Stimulated activated naive CD8-positive, alpha-beta T cell treated with anti-CD3 and anti-CD28 coated beads, Interleukin-15, amount 100 ng/mL, for 72 hours (primary cell): ENCODE results near the gene MED12L.
A peak's percentile ranks its signal among the peaks of the same experiment; 100 is the strongest.
"Not testable (repeated sequence)": the region's sequence is repeated elsewhere in the genome, so short reads cannot be mapped to it uniquely, and the experiment has no call there.

Experiments used
- ATAC-seq: fragments of 150-1000 bp; cut with Tn5 transposase; 2 replicates; pipeline ENCODE4 v1.10.0; 2021; ENCODE audit warnings: mild to moderate bottlenecking, moderate library complexity
- DNase-seq, 2 donors: peaks; one replicate each; pipeline ENCODE4 v3.0.0; 2021 to 2022
- H3K27ac Mint-ChIP-seq, 2 donors: one replicate each; pipeline ENCODE4 v1.8.0; 2022; ENCODE audit warnings: mild to moderate bottlenecking in 2 of 2, mixed read lengths in 2 of 2, moderate library complexity in 2 of 2
- H3K27me3 Mint-ChIP-seq: one replicate; pipeline ENCODE4 v1.8.0; 2022; ENCODE audit warnings: mixed read lengths
- H3K4me1 Mint-ChIP-seq: one replicate; pipeline ENCODE4 v1.8.0; 2022; ENCODE audit warnings: mild to moderate bottlenecking, mixed read lengths
- H3K4me3 Mint-ChIP-seq, 2 donors: one replicate each; pipeline ENCODE4 v1.8.0; 2022; ENCODE audit warnings: mild to moderate bottlenecking in 2 of 2, mixed read lengths in 2 of 2, moderate library complexity in 1 of 2
- H3K9me3 Mint-ChIP-seq, 2 donors: one replicate each; pipeline ENCODE4 v1.8.0; 2022; ENCODE audit warnings: mixed read lengths in 2 of 2

The MED12L gene

GRCh38 chr3:151081082-151081481 is 4.4 kb upstream of the MED12L start:
- H3K9me3 Mint-ChIP-seq, DNase-seq, H3K4me1 Mint-ChIP-seq, H3K4me3 Mint-ChIP-seq, ATAC-seq, H3K27ac Mint-ChIP-seq: not testable (repeated sequence)
- H3K27me3 Mint-ChIP-seq, result peaks cover 43% of the 10 kb centered on the region

- Mint-ChIP-seq H3K4me3 (no peak overlapping the region), H3K27me3 (peaks cover 61% of the 10 kb centered on the region), H3K27ac (no peak overlapping the region), H3K9me3 (no peaks in the 10 kb centered on the region), H3K4me1 (peaks cover 11% of the 10 kb centered on the region)
- ATAC-seq (no peak), DNase-seq (no peak)
Measured at GRCh38 chr3:151082880-151083838, 2.3 kb upstream of the MED12L start.

GRCh38 chr3:151084893-151085226 is 604 bp upstream of the MED12L start:
- ATAC-seq (no peak), DNase-seq (no peak)
- Mint-ChIP-seq H3K4me1 (peaks cover 11% of the 10 kb centered on the region), H3K9me3 (no peaks in the 10 kb centered on the region), H3K27me3 (peaks cover 63% of the 10 kb centered on the region), H3K27ac (no peak overlapping the region), H3K4me3 (peak overlapping the region; percentile 65 to 68)

- peak; percentile 34 to 53 for DNase-seq
- Mint-ChIP-seq H3K4me1 (peaks cover 11% of the 10 kb centered on the region), H3K9me3 (no peaks in the 10 kb centered on the region), H3K27me3 (peaks cover 60% of the 10 kb centered on the region), H3K27ac (no peak overlapping the region), H3K4me3 (peak overlapping the region; percentile 92 to 94)
- peak; percentile 48 for ATAC-seq
Measured at GRCh38 chr3:151085889-151086483, 522 bp downstream of the MED12L start.

GRCh38 chr3:151086484-151087456 is 1.3 kb downstream of the MED12L start:
- Mint-ChIP-seq H3K27ac (peak overlapping the region; percentile 31 to 94), H3K27me3 (peaks cover 54% of the 10 kb centered on the region), H3K4me1 (peaks cover 11% of the 10 kb centered on the region), H3K9me3 (no peaks in the 10 kb centered on the region), H3K4me3 (peak overlapping the region; percentile 92 to 94)
- DNase-seq (peak; percentile 74 to 83), ATAC-seq (peak; percentile 86)

- H3K9me3 Mint-ChIP-seq, result no peaks in the 10 kb centered on the region
- ATAC-seq (no peak), DNase-seq (no peak)
- H3K4me3 Mint-ChIP-seq, result peak overlapping the region; percentile 92 to 94
- peaks cover 52% of the 10 kb centered on the region for H3K27me3 Mint-ChIP-seq
- peaks cover 11% of the 10 kb centered on the region for H3K4me1 Mint-ChIP-seq
- no peak overlapping the region for H3K27ac Mint-ChIP-seq
Measured at GRCh38 chr3:151087648-151088047, 2.2 kb downstream of the MED12L start.

GRCh38 chr3:151091685-151092345 is 6.4 kb downstream of the MED12L start:
- H3K4me1 Mint-ChIP-seq, result peaks cover 6% of the 10 kb centered on the region
- H3K27me3 Mint-ChIP-seq, result peaks cover 26% of the 10 kb centered on the region
- H3K4me3 Mint-ChIP-seq, result no peak overlapping the region
- no peak for DNase-seq
- H3K27ac Mint-ChIP-seq, result no peak overlapping the region
- no peaks in the 10 kb centered on the region for H3K9me3 Mint-ChIP-seq
- peak; percentile 29 for ATAC-seq

GRCh38 chr3:151093148-151093547 is 7.7 kb downstream of the MED12L start:
- Mint-ChIP-seq H3K27ac (no peak overlapping the region), H3K27me3 (peaks cover 21% of the 10 kb centered on the region), H3K4me1 (no peaks in the 10 kb centered on the region), H3K9me3 (peaks cover 7 to 8% of the 10 kb centered on the region in 2 donors), H3K4me3 (no peak overlapping the region)
- ATAC-seq, result no peak
- no peak for DNase-seq

- peaks cover 13 to 16% of the 10 kb centered on the region in 2 donors for H3K9me3 Mint-ChIP-seq
- H3K27ac Mint-ChIP-seq, result no peak overlapping the region
- no peak for DNase-seq
- peaks cover 24% of the 10 kb centered on the region for H3K27me3 Mint-ChIP-seq
- no peaks in the 10 kb centered on the region for H3K4me1 Mint-ChIP-seq
- H3K4me3 Mint-ChIP-seq, result no peak overlapping the region
- ATAC-seq, result no peak
Measured at GRCh38 chr3:151093905-151094304, 8.4 kb downstream of the MED12L start.

GRCh38 chr3:151096716-151097115 is 11.3 kb downstream of the MED12L start:
- Mint-ChIP-seq H3K27me3 (peaks cover 32% of the 10 kb centered on the region), H3K27ac (no peak overlapping the region)
- no peak for ATAC-seq

GRCh38 chr3:151100076-151100475 is 14.6 kb downstream of the MED12L start:
- no peak overlapping the region for H3K4me3 Mint-ChIP-seq
- H3K4me1 Mint-ChIP-seq, result no peaks in the 10 kb centered on the region
- no peak overlapping the region for H3K27ac Mint-ChIP-seq
- no peak for ATAC-seq
- DNase-seq, result no peak
- H3K27me3 Mint-ChIP-seq, result peaks cover 26% of the 10 kb centered on the region
- peaks cover 15 to 19% of the 10 kb centered on the region in 2 donors for H3K9me3 Mint-ChIP-seq

More at GRCh38 chr3:151096716-151097115, 11.3 kb downstream of the MED12L start:
- H3K9me3 Mint-ChIP-seq, result peaks cover 15 to 19% of the 10 kb centered on the region in 2 donors
- no peaks in the 10 kb centered on the region for H3K4me1 Mint-ChIP-seq
- H3K4me3 Mint-ChIP-seq, result no peak overlapping the region
- DNase-seq, result no peak

- peaks cover 15 to 19% of the 10 kb centered on the region in 2 donors for H3K9me3 Mint-ChIP-seq
Measured at GRCh38 chr3:151101270-151101969, 16.0 kb downstream of the MED12L start.

GRCh38 chr3:151106311-151106710 is 20.8 kb downstream of the MED12L start:
- no peak overlapping the region for H3K4me3 Mint-ChIP-seq
- peaks cover 4 to 7% of the 10 kb centered on the region in 2 donors for H3K9me3 Mint-ChIP-seq
- peaks cover 13% of the 10 kb centered on the region for H3K27me3 Mint-ChIP-seq
- no peaks in the 10 kb centered on the region for H3K4me1 Mint-ChIP-seq
- ATAC-seq (no peak), DNase-seq (no peak)
- H3K27ac Mint-ChIP-seq, result no peak overlapping the region

More at GRCh38 chr3:151101270-151101969, 16.0 kb downstream of the MED12L start:
- DNase-seq (no peak), ATAC-seq (no peak)
- Mint-ChIP-seq H3K4me3 (no peak overlapping the region), H3K4me1 (no peaks in the 10 kb centered on the region), H3K27ac (no peak overlapping the region), H3K27me3 (peaks cover 26% of the 10 kb centered on the region)

GRCh38 chr3:151107177-151107576 is 21.7 kb downstream of the MED12L start:
- Mint-ChIP-seq H3K9me3 (peaks cover 4 to 7% of the 10 kb centered on the region in 2 donors), H3K27ac (no peak overlapping the region), H3K4me3 (no peak overlapping the region), H3K27me3 (peaks cover 8% of the 10 kb centered on the region), H3K4me1 (no peaks in the 10 kb centered on the region)
- DNase-seq, result no peak
- no peak for ATAC-seq
